ENCODE results near the gene WWOX. TPM values are rescaled to one million over a fixed set of nuclear protein-coding genes. Genes with fewer than 3 reads are reported as not detected.

WWOX gene
- total and polyA plus RNA-seq, 2 donors (not counting 3 experiments of a cell fraction or from before 2014, with no cell fraction given): 6.2 to 12.5 TPM

GRCh38 chr16:78323315-78323714, 223.9 kb downstream of the WWOX start:
- no peaks in the 10 kb centered on the region for H3K27me3 ChIP-seq (ENCODE audit: control insufficient read depth in 2 of 2, insufficient read depth in 2 of 2, low read length in 2 of 2)
- H2AFZ ChIP-seq (ENCODE audit: low read depth, low read length): no peak overlapping the region
- FAIRE-seq: no peak
- no peak for DNase-seq (ENCODE audit: low read depth, low spot score)
- no TSS peak for BruUV-seq (replicated peaks)
- no peak overlapping the region for H3K27ac ChIP-seq (ENCODE audit: insufficient read depth, low read depth, low read length)
- intact Hi-C loops (cut with micrococcal nuclease) (no loop called here), dilution Hi-C loops (cut with MboI; ENCODE audit: extremely low pct_ligation_motif_present, low sequenced_read_pairs) (no loop called here)
- H3K9ac ChIP-seq (replicated peaks; ENCODE audit: extremely low read depth, insufficient read depth, low read length): no peak overlapping the region
- H3K9me3 ChIP-seq (replicated peaks; ENCODE audit: control insufficient read depth, insufficient read depth, low read length): no peaks in the 10 kb centered on the region
- H3K4me1 ChIP-seq (ENCODE audit: control insufficient read depth, extremely low read depth, insufficient read depth, low read length): no peaks in the 10 kb centered on the region
- TF ChIP-seq GATA2 (IDR thresholded peaks at IDR 0.05; ENCODE audit: insufficient read depth, insufficient read length, low read depth, low read length): no peak
- no peak for TF ChIP-seq EZH2 (IDR thresholded peaks at IDR 0.05; ENCODE audit: borderline replicate concordance, low read depth, low read length, severe bottlenecking)
- TF ChIP-seq FOS (IDR thresholded peaks at IDR 0.05; ENCODE audit: borderline replicate concordance, insufficient read depth, low read length): no peak
- no peak for TF ChIP-seq POLR2AphosphoS5 (IDR thresholded peaks at IDR 0.05; ENCODE audit: insufficient read depth, low read depth, low read length)
- TF ChIP-seq CTCF (IDR thresholded peaks at IDR 0.05; ENCODE audit: extremely low read depth in 1 of 2, insufficient read depth in 1 of 2, low read depth in 1 of 2, low read length in 2 of 2): no peak
- no peak for TF ChIP-seq JUN (IDR thresholded peaks at IDR 0.05; ENCODE audit: borderline replicate concordance, insufficient read depth, insufficient read length, low read depth)
- ChIA-PET POLR2A (no interaction called here), CTCF (no interaction called here)
- H4K20me1 ChIP-seq (replicated peaks; ENCODE audit: control insufficient read depth, extremely low read depth, insufficient read depth, low read length): no peaks in the 10 kb centered on the region
- H3K9me1 ChIP-seq (replicated peaks; ENCODE audit: control insufficient read depth, extremely low read depth, insufficient read depth, low read length): no peaks in the 10 kb centered on the region
- no peak overlapping the region for H3K4me2 ChIP-seq (ENCODE audit: insufficient read depth, low read length)
- no peak overlapping the region for H3K4me3 ChIP-seq (replicated peaks in 1 of 3; ENCODE audit: insufficient read depth in 1 of 3, low read depth in 1 of 3, low read length in 3 of 3)
- no peaks in the 10 kb centered on the region for H3K79me2 ChIP-seq (ENCODE audit: control insufficient read depth, insufficient read depth, low read length)
- no peaks in the 10 kb centered on the region for H3K36me3 ChIP-seq (ENCODE audit: control insufficient read depth in 2 of 2, extremely low read depth in 1 of 2, insufficient read depth in 2 of 2, low read length in 2 of 2)
